GM12864 (cell line): ENCODE results near the gene CELSR1.

Experiments
- DNase-seq: peaks from one replicate; pipeline ENCODE4 v3.0.0-alpha.2; 2011; ENCODE audit warnings: low read depth
- H3K4me3 ChIP-seq: 2 replicates; pipeline ENCODE4 v1.5.1; 2011; ENCODE audit warnings: mild to moderate bottlenecking, low read depth, low read length, control low read depth
- TF ChIP-seq, protein P1 (sequence below): IDR thresholded peaks from 2 replicates; pipeline ENCODE4 v1.5.1; 2011; ENCODE audit warnings: low read depth, mild to moderate bottlenecking, moderate library complexity, low read length, control low read depth, inconsistent platforms; ENCODE audit errors: missing control alignments

The CELSR1 gene

DNA sequence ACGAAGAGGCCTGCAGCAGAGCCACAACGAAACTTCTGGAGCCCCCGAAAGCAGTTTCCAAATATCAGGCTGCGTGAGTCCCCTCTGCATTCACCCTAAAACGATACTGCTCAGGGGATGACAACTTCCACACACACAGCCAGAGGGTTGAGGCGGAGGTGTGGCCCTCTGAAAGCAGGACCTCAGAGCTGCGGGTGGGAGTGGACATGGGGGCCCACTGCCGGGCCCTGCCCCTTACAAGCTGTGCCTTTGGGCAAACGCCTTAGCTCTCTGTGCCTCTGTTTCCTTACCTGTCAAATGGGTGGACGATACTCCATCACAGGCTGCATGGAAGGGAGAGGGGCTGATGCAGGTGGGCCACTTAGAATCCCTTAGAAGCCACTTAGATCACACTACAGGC, 148.8 kb downstream of the CELSR1 start:
- no peak for DNase-seq
- H3K4me3 ChIP-seq: no peak overlapping the region
- TF ChIP-seq, protein P1, sequence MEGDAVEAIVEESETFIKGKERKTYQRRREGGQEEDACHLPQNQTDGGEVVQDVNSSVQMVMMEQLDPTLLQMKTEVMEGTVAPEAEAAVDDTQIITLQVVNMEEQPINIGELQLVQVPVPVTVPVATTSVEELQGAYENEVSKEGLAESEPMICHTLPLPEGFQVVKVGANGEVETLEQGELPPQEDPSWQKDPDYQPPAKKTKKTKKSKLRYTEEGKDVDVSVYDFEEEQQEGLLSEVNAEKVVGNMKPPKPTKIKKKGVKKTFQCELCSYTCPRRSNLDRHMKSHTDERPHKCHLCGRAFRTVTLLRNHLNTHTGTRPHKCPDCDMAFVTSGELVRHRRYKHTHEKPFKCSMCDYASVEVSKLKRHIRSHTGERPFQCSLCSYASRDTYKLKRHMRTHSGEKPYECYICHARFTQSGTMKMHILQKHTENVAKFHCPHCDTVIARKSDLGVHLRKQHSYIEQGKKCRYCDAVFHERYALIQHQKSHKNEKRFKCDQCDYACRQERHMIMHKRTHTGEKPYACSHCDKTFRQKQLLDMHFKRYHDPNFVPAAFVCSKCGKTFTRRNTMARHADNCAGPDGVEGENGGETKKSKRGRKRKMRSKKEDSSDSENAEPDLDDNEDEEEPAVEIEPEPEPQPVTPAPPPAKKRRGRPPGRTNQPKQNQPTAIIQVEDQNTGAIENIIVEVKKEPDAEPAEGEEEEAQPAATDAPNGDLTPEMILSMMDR: no peak

DNA sequence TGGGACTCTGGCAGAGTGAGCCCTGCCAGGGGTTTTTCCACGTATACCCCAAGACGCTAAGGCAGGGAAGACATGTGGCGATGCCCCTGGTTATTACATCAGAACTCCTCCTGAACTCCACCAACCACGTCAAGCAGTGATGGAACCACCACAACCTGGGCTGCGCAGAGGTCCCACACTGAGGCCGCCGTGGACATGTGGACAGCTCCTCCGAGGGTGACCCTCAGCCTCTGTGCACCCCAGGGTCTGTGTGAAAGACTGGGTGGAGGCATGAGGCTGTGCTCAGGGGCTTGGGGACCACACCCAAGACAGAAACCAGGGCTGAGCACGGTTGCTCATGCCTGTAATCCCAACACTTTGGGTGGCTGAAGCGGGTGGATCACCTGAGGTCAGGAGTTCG, 149.7 kb downstream of the CELSR1 start:
- no peak for DNase-seq
- H3K4me3 ChIP-seq: no peak overlapping the region
- TF ChIP-seq, protein P1: no peak

DNA sequence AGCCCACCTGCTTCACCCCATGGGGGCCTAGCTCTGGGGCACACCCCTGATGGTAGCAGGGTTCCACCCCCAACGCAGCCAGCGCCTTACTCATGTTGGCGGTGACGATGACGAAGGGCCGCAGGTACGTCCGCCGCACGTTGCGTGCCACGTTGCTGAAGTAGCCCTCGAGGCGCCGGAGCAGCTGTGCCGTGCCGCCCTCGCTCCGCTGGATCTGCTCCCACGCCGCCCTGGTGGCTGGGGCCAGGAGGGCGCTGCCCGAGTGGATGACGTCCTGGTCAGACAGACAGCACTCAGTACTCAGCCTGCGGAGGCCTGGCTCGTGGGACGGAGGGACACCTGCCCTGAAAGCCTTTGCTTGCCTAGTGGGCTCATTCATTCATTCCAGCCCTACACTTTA, 151.1 kb downstream of the CELSR1 start:
- H3K4me3 ChIP-seq: no peak overlapping the region
- no peak for DNase-seq
- TF ChIP-seq, protein P1: no peak

DNA sequence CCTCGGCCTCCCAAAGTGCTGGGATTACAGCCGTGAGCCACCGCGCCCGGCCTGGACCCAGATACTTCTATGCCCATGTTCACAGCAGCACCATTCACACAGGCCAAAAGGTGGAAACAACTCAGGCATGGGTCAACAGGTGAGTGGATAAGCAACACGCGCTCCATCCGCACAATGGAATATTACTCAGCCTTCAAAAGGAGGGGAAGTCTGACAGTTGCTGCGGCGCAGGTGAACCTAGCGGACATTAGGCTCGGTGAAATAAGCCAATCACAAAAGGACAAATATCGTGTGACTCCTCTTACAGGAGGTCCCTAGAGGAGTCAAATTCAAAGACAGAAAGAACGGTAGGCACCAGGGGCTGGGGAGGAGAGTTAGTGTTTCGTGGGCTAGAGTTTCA, 154.9 kb downstream of the CELSR1 start:
- TF ChIP-seq, protein P1: no peak
- no peak overlapping the region for H3K4me3 ChIP-seq
- no peak for DNase-seq

DNA sequence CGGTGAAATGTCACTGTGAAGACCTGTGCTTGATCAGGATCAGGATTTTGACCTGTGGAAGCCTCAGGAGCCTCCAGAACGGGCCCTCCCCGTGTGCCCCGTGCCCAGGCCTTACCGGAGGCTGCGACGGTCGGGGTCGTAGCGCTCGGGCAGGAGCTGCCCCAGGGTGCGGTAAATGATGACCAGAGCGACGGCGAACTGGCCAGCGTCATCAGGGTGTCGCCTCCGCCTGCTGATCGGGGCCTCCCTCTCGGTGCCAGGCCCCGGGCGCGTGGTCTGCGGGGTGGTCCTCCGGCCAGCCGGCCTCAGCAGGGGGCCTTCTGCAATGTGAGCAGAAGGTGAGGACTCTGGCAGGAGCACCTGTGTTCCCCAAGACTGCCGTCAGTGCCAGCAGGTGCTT, 155.7 kb downstream of the CELSR1 start:
- H3K4me3 ChIP-seq: no peak overlapping the region
- DNase-seq: no peak
- TF ChIP-seq, protein P1: no peak

DNA sequence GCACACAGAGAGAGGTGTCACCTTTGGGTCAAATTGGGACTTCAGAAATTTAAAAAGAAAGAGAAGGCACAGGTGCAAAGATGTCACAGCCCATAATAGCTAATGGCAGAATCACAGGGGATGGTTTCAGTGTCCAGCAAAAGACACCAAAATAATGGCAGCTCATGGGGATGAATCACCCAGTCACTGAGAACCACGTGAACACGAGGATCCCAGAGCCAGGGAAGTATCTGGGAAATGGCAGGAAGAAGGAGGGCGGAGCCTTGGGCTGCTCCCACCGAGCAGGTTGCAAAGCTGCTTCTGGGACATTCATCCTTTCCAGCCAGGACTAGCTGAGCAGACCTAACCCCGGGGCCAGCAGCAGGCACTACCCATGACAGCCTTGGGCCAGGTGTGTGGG, 156.3 kb downstream of the CELSR1 start:
- no peak overlapping the region for H3K4me3 ChIP-seq
- DNase-seq: no peak
- TF ChIP-seq, protein P1: no peak

DNA sequence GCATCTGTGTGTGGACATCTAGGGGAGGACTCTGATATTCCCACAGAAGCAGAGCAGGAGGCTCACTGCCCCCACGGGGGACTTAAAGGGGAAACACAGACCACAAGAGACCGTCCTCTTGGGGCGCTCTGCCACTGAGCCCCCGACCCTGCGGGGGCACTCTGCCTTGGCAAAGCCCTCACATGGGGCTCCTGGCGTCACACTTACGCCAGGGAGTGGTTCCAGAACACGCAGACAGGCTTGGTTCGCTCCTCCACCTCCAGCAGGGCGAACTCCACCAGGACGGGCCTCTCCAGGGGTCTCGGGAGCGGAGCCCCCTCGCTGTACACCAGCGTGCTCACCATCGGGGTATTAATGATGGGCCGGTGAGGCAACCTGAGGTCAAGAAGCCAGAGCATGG, 156.8 kb downstream of the CELSR1 start:
- H3K4me3 ChIP-seq: no peak overlapping the region
- DNase-seq: no peak
- TF ChIP-seq, protein P1: no peak
